Daoy (cell line): ENCODE measurements around the gene ZFYVE28. TPM values are rescaled to one million over a fixed set of nuclear protein-coding genes. Genes with fewer than 3 reads are reported as not detected.

Experiments used
- DNase-seq: peaks from one replicate; pipeline ENCODE4 v3.0.0-alpha.2; 2015; ENCODE audit warnings: low read depth
- total RNA-seq: library from RNA; depleted of rRNA; stranded (reverse); fragments of >200 nt; shearing (Covaris generic); gene quantifications from 2 replicates; pipeline ENCODE4 v1.2.3, GENCODE V29; 2014

Gene ZFYVE28
- total RNA-seq, 1 experiment from 2014 or later, result 0.97 TPM

- peak; percentile 64 for DNase-seq
Measured at GRCh38 chr4:2261110-2261852, 157.2 kb downstream of the ZFYVE28 start.

GRCh38 chr4:2260344-2261109 lies 157.9 kb downstream of the ZFYVE28 start:
- DNase-seq, result no peak

GRCh38 chr4:2259541-2260343 lies 158.7 kb downstream of the ZFYVE28 start:
- DNase-seq, result no peak

DNA sequence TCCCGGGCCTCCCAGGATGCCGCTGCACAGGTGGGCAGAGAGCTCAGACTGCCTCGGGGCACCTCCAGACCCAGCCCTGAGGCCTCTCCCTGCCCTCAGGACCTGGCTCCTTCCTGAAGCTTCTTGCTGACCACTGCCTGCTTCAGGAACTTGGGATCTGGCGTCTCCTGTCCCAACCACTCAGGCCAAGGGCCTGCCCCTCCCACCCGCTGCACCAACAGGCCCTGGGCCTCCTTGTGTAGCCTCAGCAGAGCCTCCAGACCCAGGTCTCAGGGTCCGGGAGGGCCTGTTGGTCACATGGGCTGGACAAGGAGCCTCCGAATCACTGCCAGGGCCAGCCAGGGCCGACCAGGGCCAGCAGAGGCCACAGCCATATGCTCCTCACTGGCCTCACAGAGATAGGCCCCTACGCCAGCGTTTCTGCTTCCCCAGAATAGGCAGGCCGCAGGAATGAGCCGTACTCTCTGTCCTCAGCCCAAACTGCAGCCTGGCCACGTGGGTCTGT lies 159.4 kb downstream of the ZFYVE28 start:
- peak; percentile 2 for DNase-seq

GRCh38 chr4:2258091-2259035 lies 160.1 kb downstream of the ZFYVE28 start:
- DNase-seq, result peak; percentile 1

GRCh38 chr4:2257361-2258081 lies 160.9 kb downstream of the ZFYVE28 start:
- DNase-seq, result peak; percentile 1

DNA sequence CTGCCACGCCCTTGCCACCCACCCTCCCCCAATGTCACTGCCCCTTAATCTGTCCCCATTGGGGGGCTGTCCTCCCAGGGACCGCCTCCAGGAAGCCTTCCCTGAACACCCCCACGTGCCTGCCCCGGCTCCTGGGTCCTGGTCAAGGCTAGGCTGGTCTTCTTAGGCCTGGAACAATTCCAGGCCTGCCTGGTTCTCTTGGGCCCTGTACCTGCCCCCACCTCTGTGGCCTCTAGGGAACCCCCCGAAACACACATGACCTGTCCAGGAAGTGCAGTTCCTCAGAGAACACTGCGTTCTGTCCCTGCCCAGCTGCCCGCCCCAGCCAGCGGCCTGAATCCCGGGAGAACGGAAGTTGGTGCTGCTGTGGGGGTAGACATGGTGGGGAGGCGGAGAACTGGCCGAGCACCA lies 161.7 kb downstream of the ZFYVE28 start:
- DNase-seq, result peak; percentile 3

DNA sequence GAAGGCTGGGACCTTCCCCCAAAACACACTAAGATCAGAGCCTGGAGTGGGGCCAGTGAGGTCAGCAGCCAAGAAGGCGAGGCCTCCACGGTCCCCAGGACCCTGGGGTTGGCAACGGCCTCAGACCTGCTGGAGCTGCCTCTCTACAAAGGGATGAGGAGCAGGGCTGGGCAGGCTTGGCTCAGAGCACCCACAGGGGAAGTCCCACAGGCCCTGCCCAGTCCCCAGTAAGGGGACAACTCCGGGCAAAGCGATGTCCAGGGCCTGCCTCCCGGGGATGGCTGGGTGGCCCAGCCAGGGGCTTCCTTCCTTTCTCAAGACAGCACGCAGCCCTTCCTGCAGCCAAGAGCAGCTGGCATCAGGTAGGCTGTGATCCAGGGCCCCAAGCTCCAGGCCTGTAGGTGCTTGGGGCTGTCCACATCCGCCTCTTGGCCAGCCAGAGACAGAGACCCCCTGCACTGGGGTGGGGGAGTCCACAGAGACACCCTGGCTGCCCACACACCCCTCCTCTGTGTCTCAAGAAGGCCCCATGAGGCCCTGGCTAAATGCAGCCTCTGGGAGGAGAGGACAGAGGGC lies 162.2 kb downstream of the ZFYVE28 start:
- DNase-seq, result peak; percentile 2

DNA sequence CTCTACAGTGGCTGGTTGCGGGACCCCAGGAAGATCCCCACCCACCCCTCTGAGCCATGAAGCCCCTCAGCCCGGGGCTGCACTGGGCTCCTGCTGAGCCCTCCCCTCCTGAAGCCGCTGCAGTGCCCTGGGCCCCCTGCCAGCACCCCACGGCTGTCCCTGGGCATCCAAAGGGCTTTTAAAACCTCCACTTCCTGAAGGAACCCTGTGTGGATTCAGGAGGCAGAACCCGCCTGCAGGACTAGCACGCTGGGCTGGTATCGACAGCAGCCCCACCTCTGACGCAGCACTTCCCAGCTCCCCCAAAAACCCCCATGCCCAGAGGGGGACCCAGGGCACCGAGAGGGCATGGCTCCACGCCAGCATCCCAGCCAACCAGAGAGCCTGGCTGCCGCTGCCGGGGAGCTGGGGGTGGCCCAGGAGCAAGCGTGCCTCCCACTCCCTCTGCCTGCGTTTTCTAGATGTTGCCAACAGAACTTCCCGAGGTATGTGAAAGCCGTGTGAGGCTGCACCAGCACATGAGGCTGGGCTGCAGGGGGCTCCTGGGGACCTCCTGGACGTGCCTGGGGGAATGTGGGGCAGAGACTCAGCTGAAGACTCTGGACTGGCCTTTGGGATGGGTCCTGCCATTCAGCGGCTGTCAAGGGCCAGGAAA lies 162.8 kb downstream of the ZFYVE28 start:
- peak; percentile 39 for DNase-seq

DNA sequence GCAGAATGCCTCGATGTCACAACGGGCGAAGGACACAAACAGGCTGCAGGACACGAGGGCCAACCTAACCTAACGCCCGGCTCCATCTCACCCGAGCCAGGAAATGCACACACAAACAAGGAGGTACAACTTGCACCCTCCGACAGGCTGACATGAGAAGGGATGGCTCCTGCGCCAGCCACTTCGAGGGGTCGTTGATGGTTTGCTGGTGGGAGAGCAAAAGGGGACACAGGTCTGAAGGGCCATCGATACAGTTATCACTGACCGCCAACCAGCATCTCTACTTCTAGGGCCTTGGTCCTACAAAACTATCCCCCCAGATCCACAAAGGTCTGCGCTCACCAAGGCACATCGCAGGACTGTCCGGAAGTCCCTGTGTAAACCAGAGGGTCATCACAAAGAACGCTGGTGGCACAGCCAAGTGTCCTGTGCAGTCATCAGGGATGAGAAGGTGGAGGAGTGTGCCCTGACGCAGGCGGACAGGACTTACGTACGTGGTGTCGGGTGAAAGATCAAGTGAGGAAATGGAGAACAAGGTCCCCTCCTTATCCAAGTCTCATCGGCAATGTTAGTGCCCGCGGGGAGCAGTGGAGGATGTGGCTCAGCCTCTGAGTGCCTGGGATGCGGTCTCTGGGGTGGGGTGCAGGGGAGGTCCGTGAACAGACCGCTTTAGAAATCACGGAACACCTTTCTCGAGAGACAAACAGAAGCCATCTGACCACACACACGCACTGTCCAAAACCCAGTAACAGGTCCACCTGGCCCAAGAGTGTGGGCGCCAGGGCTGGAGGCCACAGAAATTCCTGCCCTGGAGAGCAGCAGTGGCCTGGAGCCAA lies 163.6 kb downstream of the ZFYVE28 start:
- DNase-seq, result peak; percentile 1

GRCh38 chr4:2253160-2254084 lies 165.0 kb downstream of the ZFYVE28 start:
- DNase-seq, result no peak

DNA sequence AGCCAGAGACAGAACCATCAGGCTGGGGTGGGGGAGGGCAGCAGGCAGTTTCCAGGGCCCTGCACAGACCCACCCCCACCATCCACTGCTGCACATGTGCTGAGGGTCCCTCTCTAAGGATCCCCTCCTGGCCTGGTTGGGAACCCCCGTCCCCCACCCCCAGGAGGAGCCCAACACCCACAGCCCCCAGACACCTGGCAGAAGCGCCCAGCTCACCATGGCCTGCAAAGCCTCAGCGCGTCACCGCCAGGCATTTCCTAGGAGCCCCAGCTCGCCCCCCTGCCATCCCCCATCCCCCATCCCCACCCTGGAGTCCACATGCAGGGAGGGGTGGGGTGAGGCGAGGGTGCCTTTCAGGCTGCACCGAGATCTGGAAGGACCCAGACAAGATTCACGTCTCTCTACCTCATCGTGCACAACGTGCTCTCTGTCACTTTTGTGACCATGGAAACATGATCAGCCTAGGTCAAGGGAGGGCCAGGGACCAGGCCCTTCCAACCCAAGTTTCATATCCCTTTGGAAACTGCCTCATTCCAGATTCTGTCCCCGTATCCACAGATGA lies 165.8 kb downstream of the ZFYVE28 start:
- no peak for DNase-seq

DNA sequence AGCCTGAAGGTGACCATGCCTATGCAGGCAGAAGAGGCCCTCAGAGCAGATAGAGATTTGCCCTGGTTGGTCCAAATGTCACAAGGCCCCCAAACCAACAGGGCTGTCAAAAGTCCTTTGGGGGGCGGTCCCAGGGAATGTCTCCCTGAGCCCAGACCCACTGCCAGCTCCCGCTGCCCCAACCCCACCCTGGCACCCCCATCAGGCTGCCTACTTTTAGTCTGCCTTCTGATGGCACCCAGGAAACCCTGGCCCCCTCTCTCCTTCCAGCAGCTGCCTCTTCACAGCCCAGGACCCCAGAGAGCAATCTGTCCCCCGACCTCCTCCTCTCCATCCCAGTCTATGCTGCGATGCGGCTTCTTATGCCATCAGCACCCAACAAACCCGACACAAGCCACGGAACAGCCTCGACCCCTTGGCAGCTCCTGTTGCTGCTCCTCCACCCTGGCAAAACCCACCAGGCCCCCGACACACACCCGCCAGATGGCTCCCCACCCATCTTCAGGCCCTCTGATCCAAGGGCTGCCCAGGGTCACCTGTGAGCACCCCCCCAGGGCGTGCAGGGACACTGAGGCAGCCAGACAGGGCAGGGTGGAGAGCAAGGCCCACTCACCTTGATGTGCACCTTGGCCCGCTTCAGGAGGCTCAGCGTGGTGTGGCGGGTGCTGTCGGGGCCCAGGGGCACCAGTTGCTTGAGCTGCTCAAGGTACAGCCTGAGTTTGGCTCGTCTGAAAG lies 166.5 kb downstream of the ZFYVE28 start:
- DNase-seq, result peak; percentile 0

DNA sequence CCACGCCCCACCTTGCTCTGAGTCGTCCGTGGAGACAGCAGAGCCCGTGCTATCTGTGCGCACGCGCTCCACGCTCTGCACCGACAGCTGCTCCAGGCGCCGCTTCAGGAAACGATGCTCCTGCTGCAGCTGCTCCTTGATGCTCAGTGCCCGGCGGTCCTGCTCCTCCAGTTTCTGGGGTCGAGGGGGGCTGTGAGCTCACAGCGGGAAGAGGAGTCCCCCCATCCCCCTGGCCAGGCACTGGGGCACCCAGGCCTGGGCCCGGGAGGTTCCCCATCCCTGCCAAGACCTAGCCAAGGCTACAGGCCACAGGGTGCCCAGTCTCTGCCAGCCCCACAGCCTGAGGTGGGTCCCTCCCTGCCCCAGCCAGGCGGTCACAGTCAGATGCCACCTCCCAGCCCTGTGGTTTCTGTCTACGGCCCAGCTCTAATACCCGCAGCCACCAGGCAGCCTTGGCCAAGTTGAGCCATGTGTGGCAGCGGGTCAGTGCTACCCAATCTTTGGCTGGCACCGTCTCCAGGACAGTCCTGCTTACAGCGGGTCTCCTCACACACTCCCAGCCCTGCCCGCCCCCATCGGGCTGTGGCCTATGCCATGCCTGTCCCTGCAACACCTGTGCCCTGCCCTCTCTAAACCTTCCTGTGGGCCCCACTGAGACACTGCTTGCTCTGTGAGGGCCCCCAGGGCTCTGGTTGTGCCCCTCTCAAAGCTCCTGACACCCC lies 167.2 kb downstream of the ZFYVE28 start:
- DNase-seq, result peak; percentile 3

DNA sequence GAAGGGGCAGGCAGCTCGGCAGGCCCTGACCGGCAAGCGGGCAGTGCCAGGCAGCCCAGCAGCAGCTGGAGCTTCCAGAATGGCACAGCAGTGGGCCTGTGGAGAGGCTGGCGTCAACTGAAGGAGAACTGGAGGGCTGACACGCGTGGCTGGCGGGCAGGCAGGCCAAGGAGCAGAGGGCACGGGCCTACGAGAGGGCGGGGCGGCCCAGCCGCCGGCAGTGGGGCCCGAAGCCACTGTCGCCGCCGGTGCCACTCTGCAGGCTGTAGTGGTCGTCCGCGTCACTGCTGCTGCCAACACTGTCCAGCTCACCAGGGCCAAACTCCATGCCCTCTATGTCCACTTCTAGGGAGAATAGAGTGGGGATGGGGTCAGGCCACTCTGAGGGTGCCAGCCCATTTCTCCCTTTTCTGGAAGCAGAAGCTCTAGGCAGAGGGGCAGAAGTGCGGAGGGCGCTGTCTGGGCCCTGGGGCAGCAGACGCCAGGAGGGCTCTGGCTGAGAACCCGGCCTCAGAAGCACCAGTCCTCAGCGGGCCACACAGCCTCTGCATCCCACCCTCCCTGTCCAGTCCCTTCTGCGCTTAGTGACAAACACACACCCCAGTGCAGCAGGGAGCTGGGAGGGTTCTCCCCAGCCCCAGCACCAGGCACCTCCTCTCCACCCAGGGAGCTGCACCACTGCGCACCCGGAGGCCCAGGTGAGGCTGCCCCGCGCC lies 167.9 kb downstream of the ZFYVE28 start:
- peak; percentile 0 for DNase-seq
